Heart right ventricle (tissue), 16 donors: ENCODE measurements around the gene HELZ. TPM values are rescaled to one million over a fixed set of nuclear protein-coding genes. Genes with fewer than 3 reads are reported as not detected.

Source experiments
- ATAC-seq, 8 donors: fragments of 200-7000 bp; cut with Tn5 transposase; one replicate each; pipeline ENCODE4 v1.9.1; 2020; ENCODE audit warnings: mild to moderate bottlenecking in 8 of 8, moderate library complexity in 8 of 8, moderate number of reproducible peaks in 1 of 8
- DNase-seq, 2 donors: peaks; one replicate each; pipeline ENCODE4 v3.0.0-alpha.2; 2020
- H3K27ac ChIP-seq, 10 donors: fragments of 200-600 bp; sonication (generic) in 2 of 10; one replicate each; pipeline versions ENCODE4 v1.5.0 to v1.8.0; 2020 to 2022; ENCODE audit warnings: mild to moderate bottlenecking in 3 of 10
- H3K27me3 ChIP-seq, 7 donors: fragments of 200-600 bp; one replicate each; pipeline ENCODE4 v1.8.0; 2021 to 2022; ENCODE audit warnings: mild to moderate bottlenecking in 2 of 7
- H3K36me3 ChIP-seq, 9 donors: fragments of 200-600 bp; sonication (generic) in 1 of 9; one replicate each; pipeline versions ENCODE4 v1.5.0 to v1.8.0; 2020 to 2022; ENCODE audit warnings: mild to moderate bottlenecking in 2 of 9
- H3K4me1 ChIP-seq, 9 donors: fragments of 200-600 bp; sonication (generic) in 1 of 9; one replicate each; pipeline versions ENCODE4 v1.5.0 to v1.8.0; 2020 to 2022; ENCODE audit warnings: mild to moderate bottlenecking in 4 of 9
- H3K4me3 ChIP-seq, 10 donors: fragments of 200-600 bp; sonication (generic) in 2 of 10; one replicate each; pipeline versions ENCODE4 v1.5.0 to v1.8.0; 2020 to 2022; ENCODE audit warnings: mild to moderate bottlenecking in 7 of 10, moderate library complexity in 2 of 10
- H3K9me3 ChIP-seq, 11 donors: fragments of 200-600 bp in 10 of 11; sonication (generic) in 2 of 11; one replicate each; pipeline versions ENCODE4 v1.5.0 to v1.8.0; 2013 to 2022; ENCODE audit warnings: mild to moderate bottlenecking in 2 of 11, control low read depth in 1 of 11, moderate library complexity in 1 of 11
- WGBS, 2 donors: extraction: QIAGEN DNeasy Blood & Tissue Kit; methylation state at CpG; one replicate each; pipeline ENCODE4 v1.1.7; 2013; ENCODE audit warnings: inconsistent platforms in 1 of 2; 5-methylcytosine and 5-hydroxymethylcytosine counted together
- intact Hi-C, 10 donors: fragments of 100-400 bp; cut with DNase I; formaldehyde crosslinking; loops; one replicate each; pipeline versions ENCODE4 v1.11.1 to v1.14.2; 2022
- polyA plus RNA-seq, 2 donors: library from polyadenylated mRNA; stranded (reverse); fragments of 200-250 nt; gene quantifications; one replicate each; pipeline ENCODE4 v1.2.3, GENCODE V29; 2013
- total RNA-seq, 10 donors: library from RNA; stranded (reverse); fragmentation: NEBNext Ultra II Directional in 3 of 10; extraction: Animal tissue kit (Norgen Biotek cat#: 25700) in 3 of 10; gene quantifications; one replicate each; pipeline versions ENCODE4 v1.2.1 to v1.2.4, GENCODE V29; 2021 to 2023
- TF ChIP-seq, protein P1 (sequence below), 9 donors: fragments of 200-600 bp; sonication (generic) in 2 of 9; IDR thresholded peaks; one replicate each; pipeline versions ENCODE4 v1.5.0 to v1.8.0; 2021 to 2022; ENCODE audit warnings: antibody characterized with exemption in 9 of 9, mild to moderate bottlenecking in 5 of 9, moderate library complexity in 1 of 9
- donor health status: Arrhythmogenic right ventricular cardiomyopathy.
- donor health status: ischemic (EF 13 %, LVEDD 7.1; RV severe dilation, severe dysfunction).
- donor health status: healthy with polysubstance abuse.
- donor health status: DM: no; HTN: yes; CAD: no.
- donor health status: DM: no; HTN: no; CAD: no.
- donor health status: ischemic (EF 25% LVEDD 6.9; RV normal size, moderate dysfunction).
- donor health status: ischemic (EF 25% LVEDD 5.7; RV mildly dilated, moderate dysfunction).
- donor health status: healthy.
- donor health status: DM: yes; HTN: yes; CAD: no.
- donor health status: Ischemic cardiomyopathy.
- donor health status: ischemic (EF 35%, LVEDD 5.7; RV mildly dilated, moderate dysfunction).
- donor health status: nonischemic (EF 11% LVEDD 7.7; RV severe dilation, severe dysfunction).
- donor health status: DM: yes; HTN: yes; CAD: no.
- donor health status: PGD.
- donor health status: ischemic (EF 29% LVEDD 5.4; RV normal size, mild dysfunction).
- donor health status: nonischemic (EF 23%, LVEDD 6.1; RV moderate dilation, normal function).

The HELZ gene
- total and polyA plus RNA-seq, 12 donors = 2.4 to 50.3 (median 40.6) TPM

DNA sequence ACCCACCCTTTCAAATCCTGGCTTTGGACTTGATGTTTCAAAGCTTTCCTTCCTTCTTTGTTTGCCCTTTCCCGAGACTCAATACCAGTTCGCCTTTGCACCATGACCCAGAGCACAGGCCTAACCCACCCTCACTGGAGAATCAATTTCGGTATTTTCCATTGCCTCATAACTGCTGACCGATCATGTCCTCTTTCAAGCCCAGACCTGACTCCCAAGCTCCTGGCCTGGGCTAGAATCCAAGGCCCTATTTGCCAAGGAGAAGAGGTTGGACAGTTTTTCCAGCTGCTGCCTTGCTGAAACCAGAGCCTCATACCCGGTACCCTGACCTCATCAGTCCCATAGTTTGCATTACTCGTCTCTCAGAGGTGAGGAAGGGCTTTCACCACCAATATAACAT, 35.3 kb upstream of the HELZ start:
- intact Hi-C loops = loop anchor here in 2 of 10 donors (10.0 kb wide), 1 partner anchor 55 kb away; no protein-coding TSS in a partner anchor
- ATAC-seq (peak; percentile 51 to 88 (median 75)), DNase-seq (peak in 1 of 2 donors; percentile 32)
- 47 to 66% methylated on average over 6 of the region's 6 CpGs for WGBS, 2 donors
- peaks cover 0 to 10% (median 5%) of the 10 kb centered on the region in 9 donors for H3K4me1 ChIP-seq
- no peak overlapping the region for H3K4me3 ChIP-seq
- H3K9me3 ChIP-seq = no peaks in the 10 kb centered on the region
- no peaks in the 10 kb centered on the region for H3K36me3 ChIP-seq
- TF ChIP-seq, protein P1, sequence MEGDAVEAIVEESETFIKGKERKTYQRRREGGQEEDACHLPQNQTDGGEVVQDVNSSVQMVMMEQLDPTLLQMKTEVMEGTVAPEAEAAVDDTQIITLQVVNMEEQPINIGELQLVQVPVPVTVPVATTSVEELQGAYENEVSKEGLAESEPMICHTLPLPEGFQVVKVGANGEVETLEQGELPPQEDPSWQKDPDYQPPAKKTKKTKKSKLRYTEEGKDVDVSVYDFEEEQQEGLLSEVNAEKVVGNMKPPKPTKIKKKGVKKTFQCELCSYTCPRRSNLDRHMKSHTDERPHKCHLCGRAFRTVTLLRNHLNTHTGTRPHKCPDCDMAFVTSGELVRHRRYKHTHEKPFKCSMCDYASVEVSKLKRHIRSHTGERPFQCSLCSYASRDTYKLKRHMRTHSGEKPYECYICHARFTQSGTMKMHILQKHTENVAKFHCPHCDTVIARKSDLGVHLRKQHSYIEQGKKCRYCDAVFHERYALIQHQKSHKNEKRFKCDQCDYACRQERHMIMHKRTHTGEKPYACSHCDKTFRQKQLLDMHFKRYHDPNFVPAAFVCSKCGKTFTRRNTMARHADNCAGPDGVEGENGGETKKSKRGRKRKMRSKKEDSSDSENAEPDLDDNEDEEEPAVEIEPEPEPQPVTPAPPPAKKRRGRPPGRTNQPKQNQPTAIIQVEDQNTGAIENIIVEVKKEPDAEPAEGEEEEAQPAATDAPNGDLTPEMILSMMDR (IDR thresholded peaks at IDR 0.05) = no peak
- H3K27ac ChIP-seq = peak overlapping the region in 2 of 10 donors; percentile 35 to 57
- no peaks in the 10 kb centered on the region for H3K27me3 ChIP-seq

DNA sequence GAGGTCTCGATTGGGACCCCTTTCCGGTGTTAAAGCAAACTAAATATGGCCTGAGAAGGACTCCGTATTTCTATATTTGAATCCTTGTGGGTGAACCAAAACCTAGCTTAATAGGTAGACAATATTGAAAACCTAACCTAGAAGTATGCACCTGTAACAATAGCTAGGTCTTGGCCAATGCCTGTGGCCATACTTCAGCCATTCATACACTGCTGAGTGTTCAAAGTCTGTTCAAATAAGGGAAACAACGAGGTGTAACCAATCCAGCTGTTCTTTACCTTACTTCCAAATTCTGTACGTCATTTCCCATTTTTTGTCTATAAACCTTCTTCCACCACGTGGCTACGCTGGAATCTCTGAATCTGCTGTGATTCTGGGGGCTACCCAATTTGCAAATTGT, 34.1 kb upstream of the HELZ start:
- 89 to 90% methylated on average over 7 of the region's 7 CpGs for WGBS, 2 donors
- Histone ChIP-seq H3K9me3 (no peaks in the 10 kb centered on the region), H3K36me3 (no peaks in the 10 kb centered on the region), H3K27ac (no peak overlapping the region), H3K27me3 (no peaks in the 10 kb centered on the region), H3K4me3 (no peak overlapping the region), H3K4me1 (peaks cover 0 to 10% (median 5%) of the 10 kb centered on the region in 9 donors)
- intact Hi-C loops = no loop called here
- ATAC-seq = no peak
- no peak for DNase-seq
- TF ChIP-seq, protein P1 (IDR thresholded peaks at IDR 0.05) = no peak

DNA sequence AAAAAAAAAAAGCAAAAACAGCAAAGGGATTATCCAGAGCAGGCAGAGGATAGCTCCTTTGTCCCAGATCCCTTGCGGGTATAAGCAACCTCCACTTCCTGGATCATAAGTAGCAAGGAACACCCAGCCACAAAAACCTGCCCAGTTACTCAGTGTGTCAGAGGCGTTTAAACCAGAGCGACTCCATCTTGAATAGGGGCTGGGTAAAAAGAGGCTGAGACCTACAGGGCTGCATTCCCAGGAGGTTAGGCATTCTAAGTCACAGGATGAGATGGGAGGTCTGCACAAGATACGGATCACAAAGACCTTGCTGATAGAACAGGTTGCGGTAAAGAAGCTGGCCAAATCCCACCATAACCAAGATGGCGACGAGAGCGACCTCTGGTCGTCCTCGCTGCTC, 33.4 kb upstream of the HELZ start:
- H3K9me3 ChIP-seq = no peaks in the 10 kb centered on the region
- ATAC-seq (no peak), DNase-seq (no peak)
- H3K27me3 ChIP-seq = no peaks in the 10 kb centered on the region
- H3K4me3 ChIP-seq = no peak overlapping the region
- H3K36me3 ChIP-seq = no peaks in the 10 kb centered on the region
- TF ChIP-seq, protein P1 (IDR thresholded peaks at IDR 0.05) = no peak
- intact Hi-C loops = no loop called here
- peaks cover 0 to 10% (median 1%) of the 10 kb centered on the region in 9 donors for H3K4me1 ChIP-seq
- 91 to 92% methylated on average over 10 of the region's 10 CpGs for whole genome bisulfite sequencing, 2 donors
- H3K27ac ChIP-seq = no peak overlapping the region

DNA sequence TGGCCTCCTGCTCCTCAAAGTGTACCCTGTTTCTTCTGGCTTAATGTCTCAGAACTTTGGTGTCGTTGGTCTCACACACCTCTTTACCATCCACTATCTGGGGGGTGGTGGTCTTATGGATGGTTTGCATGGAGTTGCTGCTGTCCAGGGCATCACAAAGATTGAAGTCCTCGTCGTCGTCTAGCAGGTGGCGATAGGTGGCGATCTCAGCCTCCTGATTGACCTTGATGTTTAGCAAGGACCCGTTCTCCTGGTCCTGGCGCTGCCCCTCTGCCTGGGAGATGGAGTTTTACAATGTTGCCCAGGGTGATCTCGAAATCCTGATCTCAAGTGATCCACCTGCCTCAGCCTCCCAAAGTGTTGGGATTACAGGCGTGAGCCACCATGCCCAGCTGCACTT, 31.1 kb upstream of the HELZ start:
- Histone ChIP-seq H3K27me3 (no peaks in the 10 kb centered on the region), H3K27ac (no peak overlapping the region), H3K4me1 (peaks cover 0 to 8% (median 0%) of the 10 kb centered on the region in 9 donors), H3K9me3 (no peaks in the 10 kb centered on the region), H3K4me3 (no peak overlapping the region), H3K36me3 (no peaks in the 10 kb centered on the region)
- intact Hi-C loops = no loop called here
- TF ChIP-seq, protein P1 (IDR thresholded peaks at IDR 0.05) = peak in 3 of 9 donors; percentile 14 to 26 (median 24)
- DNase-seq = no peak
- 37 to 38% methylated on average over 10 of the region's 10 CpGs for WGBS, 2 donors
- ATAC-seq = no peak
